Activated naive CD4-positive, alpha-beta T cell treated with anti-CD3 and anti-CD28 coated beads, Interleukin-2, amount 50 U/mL, for 72 hours (primary cell): ENCODE results near the gene VRK1. TPM values are rescaled to one million over a fixed set of nuclear protein-coding genes. Genes with fewer than 3 reads are reported as not detected.

ENCODE experiments used
- ATAC-seq, 2 donors: fragments of 150-1000 bp; cut with Tn5 transposase; 2 replicates each; pipeline ENCODE4 v1.10.0; 2021; ENCODE audit warnings: mild to moderate bottlenecking in 2 of 2, moderate library complexity in 2 of 2
- DNase-seq, 2 donors: peaks; one replicate each; pipeline ENCODE4 v3.0.0; 2021 to 2022; ENCODE audit warnings: low spot score in 2 of 2
- H3K27ac Mint-ChIP-seq, 2 donors: one replicate each; pipeline ENCODE4 v1.8.0; 2022; ENCODE audit warnings: mild to moderate bottlenecking in 2 of 2, mixed read lengths in 2 of 2
- H3K36me3 Mint-ChIP-seq, 2 donors: one replicate each; pipeline ENCODE4 v1.8.0; 2022; ENCODE audit warnings: mixed read lengths in 2 of 2
- H3K9me3 Mint-ChIP-seq, 2 donors: one replicate each; pipeline ENCODE4 v1.8.0; 2022; ENCODE audit warnings: mixed read lengths in 2 of 2
- total RNA-seq, 2 donors: library from RNA; stranded (reverse); gene quantifications; one replicate each; pipeline ENCODE4 v1.2.3, GENCODE V29; 2022

The VRK1 gene
- total RNA-seq, 2 donors from 2014 or later: 51.7 to 63.1 TPM

- Mint-ChIP-seq H3K9me3 (peaks cover 6 to 15% of the 10 kb centered on the region in 2 donors), H3K36me3 (peaks cover 15 to 26% of the 10 kb centered on the region in 2 donors), H3K27ac (no peak overlapping the region)
- ATAC-seq (no peak), DNase-seq (no peak)
These were observed 117.5 kb downstream of the VRK1 start for GRCh38 chr14:96914571-96915128.

GRCh38 chr14:96915478-96915877 is 118.3 kb downstream of the VRK1 start:
- H3K36me3 Mint-ChIP-seq: peaks cover 12 to 18% of the 10 kb centered on the region in 2 donors
- H3K27ac Mint-ChIP-seq: no peak overlapping the region
- ATAC-seq (no peak), DNase-seq (no peak)
- peaks cover 0 to 9% of the 10 kb centered on the region in 2 donors for H3K9me3 Mint-ChIP-seq

- DNase-seq (no peak), ATAC-seq (no peak)
- peaks cover 12 to 19% of the 10 kb centered on the region in 2 donors for H3K36me3 Mint-ChIP-seq
- H3K9me3 Mint-ChIP-seq: peaks cover 0 to 15% of the 10 kb centered on the region in 2 donors
- H3K27ac Mint-ChIP-seq: no peak overlapping the region
These were observed 119.6 kb downstream of the VRK1 start for GRCh38 chr14:96916751-96917150.

GRCh38 chr14:96917442-96917963 is 120.3 kb downstream of the VRK1 start:
- DNase-seq (no peak), ATAC-seq (no peak)
- H3K27ac Mint-ChIP-seq: no peak overlapping the region
- H3K9me3 Mint-ChIP-seq: peaks cover 0 to 13% of the 10 kb centered on the region in 2 donors
- H3K36me3 Mint-ChIP-seq: peaks cover 14 to 27% of the 10 kb centered on the region in 2 donors

GRCh38 chr14:96920023-96920422 is 122.8 kb downstream of the VRK1 start:
- peaks cover 0 to 11% of the 10 kb centered on the region in 2 donors for H3K9me3 Mint-ChIP-seq
- DNase-seq (no peak), ATAC-seq (no peak)
- no peak overlapping the region for H3K27ac Mint-ChIP-seq
- H3K36me3 Mint-ChIP-seq: peaks cover 21 to 34% of the 10 kb centered on the region in 2 donors

- ATAC-seq: no peak
- no peak for DNase-seq
- H3K9me3 Mint-ChIP-seq: peaks cover 0 to 11% of the 10 kb centered on the region in 2 donors
- peaks cover 15 to 26% of the 10 kb centered on the region in 2 donors for H3K36me3 Mint-ChIP-seq
- no peak overlapping the region for H3K27ac Mint-ChIP-seq
These were observed 123.6 kb downstream of the VRK1 start for GRCh38 chr14:96920820-96921219.

- peaks cover 0 to 11% of the 10 kb centered on the region in 2 donors for H3K9me3 Mint-ChIP-seq
- H3K36me3 Mint-ChIP-seq: peaks cover 9 to 21% of the 10 kb centered on the region in 2 donors
- ATAC-seq (no peak), DNase-seq (no peak)
- H3K27ac Mint-ChIP-seq: no peak overlapping the region
These were observed 125.8 kb downstream of the VRK1 start for GRCh38 chr14:96922986-96923385.

GRCh38 chr14:96925422-96925821 is 128.2 kb downstream of the VRK1 start:
- no peak overlapping the region for H3K27ac Mint-ChIP-seq
- peaks cover 9 to 21% of the 10 kb centered on the region in 2 donors for H3K36me3 Mint-ChIP-seq
- ATAC-seq: no peak
- H3K9me3 Mint-ChIP-seq: peaks cover 4 to 11% of the 10 kb centered on the region in 2 donors
- no peak for DNase-seq

- Mint-ChIP-seq H3K9me3 (peaks cover 4 to 5% of the 10 kb centered on the region in 2 donors), H3K27ac (no peak overlapping the region), H3K36me3 (peaks cover 9 to 21% of the 10 kb centered on the region in 2 donors)
- DNase-seq (no peak), ATAC-seq (no peak)
These were observed 128.8 kb downstream of the VRK1 start for GRCh38 chr14:96926001-96926400.

GRCh38 chr14:96928779-96929380 is 131.7 kb downstream of the VRK1 start:
- DNase-seq (no peak), ATAC-seq (no peak)
- Mint-ChIP-seq H3K36me3 (no peaks in the 10 kb centered on the region), H3K9me3 (peaks cover 0 to 4% of the 10 kb centered on the region in 2 donors), H3K27ac (no peak overlapping the region)

GRCh38 chr14:96929950-96930349 is 132.8 kb downstream of the VRK1 start:
- no peak for ATAC-seq
- H3K36me3 Mint-ChIP-seq: no peaks in the 10 kb centered on the region
- no peak overlapping the region for H3K27ac Mint-ChIP-seq
- peaks cover 0 to 4% of the 10 kb centered on the region in 2 donors for H3K9me3 Mint-ChIP-seq
- no peak for DNase-seq

GRCh38 chr14:96930526-96930925 is 133.3 kb downstream of the VRK1 start:
- DNase-seq (no peak), ATAC-seq (no peak)
- Mint-ChIP-seq H3K9me3 (peaks cover 0 to 4% of the 10 kb centered on the region in 2 donors), H3K27ac (no peak overlapping the region), H3K36me3 (no peaks in the 10 kb centered on the region)
